Measurements from ENCODE around the gene TIA1.
"Not testable (repeated sequence)": the region's sequence is repeated elsewhere in the genome, so short reads cannot be mapped to it uniquely, and the experiment has no call there.

The TIA1 gene

GRCh38 chr2:70214365-70214764 is 34.1 kb downstream of the TIA1 start:
- DNase-seq, result no peak

DNA sequence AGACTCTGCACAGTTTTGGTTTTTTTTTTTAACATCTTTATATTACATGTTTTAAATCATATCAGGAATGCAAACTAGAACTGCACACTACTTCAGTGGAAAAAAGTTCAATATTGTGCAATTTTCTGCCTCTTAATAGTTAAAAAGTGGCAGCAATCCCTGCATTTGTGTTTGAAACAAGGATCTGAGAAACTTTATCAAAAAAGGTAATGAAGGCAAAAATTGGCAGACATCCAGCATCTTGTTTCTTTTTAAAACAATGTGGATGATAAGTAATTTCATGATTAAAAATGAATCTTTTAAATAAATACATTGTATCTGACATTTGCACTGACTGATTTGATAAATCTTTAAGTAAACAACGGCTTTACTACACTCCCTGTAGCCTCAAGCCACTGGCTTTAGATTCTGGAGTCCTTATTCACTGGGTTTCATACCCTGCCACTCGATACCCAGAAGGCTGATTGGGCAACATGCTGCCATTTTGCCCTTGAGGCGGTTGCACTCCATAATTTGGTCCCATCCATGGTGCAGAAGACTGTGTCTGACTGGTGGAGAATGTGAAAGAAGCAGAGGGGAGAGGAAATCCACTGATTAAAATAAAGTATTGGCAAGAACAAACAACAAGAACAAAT is 36.0 kb downstream of the TIA1 start:
- no peak for DNase-seq

DNA sequence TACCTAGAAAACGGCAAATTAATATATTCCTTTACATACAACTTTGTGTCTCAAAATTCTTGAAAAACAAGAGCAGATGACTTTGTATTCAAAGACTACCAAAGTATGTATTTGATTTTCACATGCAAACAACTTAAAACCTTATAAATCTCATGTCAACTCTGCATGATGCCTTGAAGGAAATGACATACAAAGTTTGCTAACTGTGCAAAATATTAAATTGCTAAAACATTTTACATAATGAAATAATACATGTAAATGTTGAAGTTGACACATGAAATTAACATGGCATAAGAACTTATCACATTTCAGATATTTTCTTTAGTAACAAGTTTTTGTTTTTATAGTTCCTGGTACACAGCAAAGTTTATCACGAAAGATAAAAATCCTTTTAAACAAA is 36.8 kb downstream of the TIA1 start:
- no peak for DNase-seq

GRCh38 chr2:70204452-70204851 is 44.0 kb downstream of the TIA1 start:
- DNase-seq, result no peak

DNA sequence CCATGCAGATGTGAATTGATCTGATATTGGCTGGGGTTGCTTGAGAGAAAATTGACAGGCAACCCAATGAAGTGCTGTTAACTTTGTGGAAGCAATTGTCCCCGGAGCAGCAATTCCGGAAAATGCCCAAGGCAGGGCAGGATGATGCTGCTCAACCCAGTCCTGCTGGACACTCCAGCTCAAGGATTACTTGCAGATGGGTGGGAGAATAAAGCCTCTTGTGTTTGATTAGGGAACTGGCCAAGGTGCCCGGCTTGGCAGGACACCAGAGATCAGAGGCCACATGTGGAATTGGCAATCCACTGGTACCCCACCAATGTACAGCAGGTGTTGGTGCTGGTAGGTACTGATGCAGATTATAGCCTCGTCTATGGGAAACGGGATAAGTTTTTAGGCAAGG is 45.3 kb downstream of the TIA1 start:
- DNase-seq, result no peak

- DNase-seq, result no peak
Observed at GRCh38 chr2:70202236-70202806, 46.1 kb downstream of the TIA1 start.

DNA sequence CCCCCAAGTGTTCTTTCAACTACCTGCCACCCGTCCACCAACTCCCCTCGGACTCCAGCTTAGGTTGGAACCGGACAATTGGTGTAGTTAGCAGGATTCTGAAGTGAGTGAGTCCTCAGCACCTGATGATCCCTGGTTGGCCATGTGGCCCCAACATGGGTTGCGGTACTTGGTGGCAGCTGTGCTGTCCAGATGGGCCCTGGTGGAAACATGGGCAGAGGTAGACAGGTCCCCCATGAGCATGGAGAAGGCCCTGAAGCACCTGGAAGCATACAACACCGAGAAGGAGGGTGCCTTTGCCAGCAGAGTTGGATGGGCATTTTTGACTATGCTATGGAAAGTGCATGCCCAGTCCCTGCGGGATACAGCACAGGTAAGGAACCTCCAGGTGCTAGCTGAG is 46.6 kb downstream of the TIA1 start:
- no peak for DNase-seq

GRCh38 chr2:70201225-70201768 is 47.1 kb downstream of the TIA1 start:
- DNase-seq, result no peak

GRCh38 chr2:70199320-70199864 is 49.0 kb downstream of the TIA1 start:
- no peak for DNase-seq

GRCh38 chr2:70192516-70192915 is 55.9 kb downstream of the TIA1 start:
- no peak for DNase-seq

DNA sequence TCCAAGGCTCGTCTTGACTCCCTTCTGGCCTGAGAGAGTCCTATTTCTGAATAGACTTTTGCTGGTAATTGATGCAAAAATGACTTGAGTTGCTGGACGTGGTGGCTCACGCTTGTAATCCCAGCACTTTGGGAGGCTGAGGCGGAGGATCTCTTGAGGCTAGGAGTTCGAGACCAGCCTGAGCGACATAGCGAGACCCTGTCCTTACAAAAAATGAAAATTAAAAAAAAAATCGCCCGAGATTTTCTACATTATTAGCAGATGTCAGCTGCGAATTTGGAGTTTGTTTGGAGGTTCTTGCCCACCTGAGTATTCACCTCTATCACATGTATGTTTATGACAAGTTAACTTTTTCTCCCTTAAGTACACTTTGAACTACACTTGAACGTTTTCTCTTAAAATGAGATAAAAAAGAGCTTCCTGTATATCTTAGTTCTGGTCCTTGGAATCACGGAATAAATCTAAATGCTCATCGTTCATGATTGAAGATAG is 57.1 kb downstream of the TIA1 start:
- no peak for DNase-seq

GRCh38 chr2:70190418-70191243 is 57.8 kb downstream of the TIA1 start, which contains the start of gene C2orf42:
Gene C2orf42 (minus strand): TSS chr2:70191019. CDS start chr2:70181985, 9,034 bp downstream.
- peak; percentile 98 for DNase-seq

DNA sequence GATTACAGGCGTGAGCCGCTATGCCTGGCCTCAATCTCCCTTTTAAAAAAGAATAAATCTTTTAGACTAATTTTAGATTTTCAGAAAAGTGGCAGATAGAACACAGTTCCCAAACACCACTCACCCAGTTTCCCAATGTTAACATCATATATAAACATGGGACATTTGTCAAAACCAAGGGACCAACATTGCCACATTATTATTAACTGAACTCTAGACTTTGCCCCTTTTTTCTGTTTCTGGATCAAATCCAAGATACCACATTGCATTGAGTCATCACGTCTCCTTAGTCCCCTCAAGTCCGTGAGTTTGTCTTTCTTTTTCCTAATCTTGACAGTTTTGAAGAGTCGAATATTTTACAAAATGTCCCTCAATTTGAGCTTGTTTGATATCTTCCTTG is 60.0 kb downstream of the TIA1 start:
- DNase-seq, result no peak

DNA sequence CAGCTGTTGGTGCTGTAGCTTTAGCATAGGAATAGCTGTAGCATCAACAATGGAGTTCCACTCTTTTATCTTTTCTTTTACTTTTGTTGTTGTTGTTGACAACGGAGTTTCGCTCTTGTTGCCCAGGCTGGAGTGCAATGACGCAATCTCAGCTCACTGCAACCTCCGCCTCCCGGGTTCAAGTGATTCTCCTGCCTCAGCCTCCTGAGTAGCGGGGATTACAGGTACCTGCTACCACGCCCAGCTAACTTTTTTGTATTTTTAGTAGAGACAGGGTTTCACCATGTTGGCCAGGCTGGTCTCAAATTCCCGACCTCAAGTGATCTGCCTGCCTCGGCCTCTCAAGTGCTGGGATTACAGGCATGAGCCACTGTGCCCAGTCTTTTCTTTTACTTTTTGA is 61.3 kb downstream of the TIA1 start:
- DNase-seq, result not testable (repeated sequence)

DNA sequence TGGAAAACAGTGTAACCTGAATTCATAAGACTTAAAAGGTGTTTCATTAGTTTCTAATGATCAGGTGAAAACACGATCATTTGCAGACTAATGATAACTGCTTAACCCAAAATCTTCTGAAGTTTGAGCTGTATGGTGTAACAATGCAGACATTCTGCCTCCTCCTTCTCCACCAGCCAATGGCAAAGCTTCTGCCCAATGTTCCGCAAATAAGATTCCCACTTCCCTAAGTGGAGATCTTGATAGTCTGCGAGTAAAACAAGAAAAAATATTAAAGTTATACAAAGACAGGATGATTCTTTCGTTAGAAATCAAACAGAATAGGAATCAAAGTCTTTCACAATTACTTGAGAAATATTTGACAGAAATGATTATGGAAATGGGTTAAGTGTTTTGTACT is 65.7 kb downstream of the TIA1 start:
- no peak for DNase-seq

GRCh38 chr2:70181363-70181956 is 67.0 kb downstream of the TIA1 start:
- no peak for DNase-seq

GRCh38 chr2:70173520-70173919 is 74.9 kb downstream of the TIA1 start:
- DNase-seq, result no peak

- DNase-seq, result not testable (repeated sequence)
Observed at GRCh38 chr2:70169654-70170245, 78.7 kb downstream of the TIA1 start.

- no peak for DNase-seq
Observed at GRCh38 chr2:70161069-70161534, 87.3 kb downstream of the TIA1 start.

DNA sequence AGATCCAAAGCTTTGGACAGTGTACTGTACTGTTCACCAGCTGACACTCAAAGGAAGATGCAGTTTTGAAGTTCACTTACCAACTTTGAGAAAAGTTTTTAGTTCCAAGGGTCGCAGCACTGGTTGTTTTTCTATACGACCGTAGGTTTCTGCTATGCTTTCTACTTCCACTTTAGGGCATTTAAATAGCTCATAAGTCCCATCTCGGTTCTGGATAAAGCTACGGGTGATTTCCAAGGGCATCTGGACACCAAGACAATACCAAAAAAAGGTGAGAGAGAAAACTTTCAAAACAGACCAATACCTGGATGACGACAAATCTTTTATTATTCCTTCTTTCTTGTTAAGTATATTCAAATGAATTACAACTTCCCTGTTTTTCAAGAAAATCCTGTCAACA is 87.9 kb downstream of the TIA1 start:
- DNase-seq, result no peak
